Erythroblast (primary cell): ENCODE measurements around the gene PRSS23.
"Not testable (repeated sequence)": the region's sequence is repeated elsewhere in the genome, so short reads cannot be mapped to it uniquely, and the experiment has no call there.

ENCODE experiments used
- DNase-seq, 2 experiments: peaks; one replicate each; lab custom pipeline; 2025; lab: John Stamatoyannopoulos, UW
- GATA1 ChIP-seq: IDR thresholded peaks from 2 replicates; pipeline ENCODE4 v1.6.1; 2011; ENCODE audit warnings: low read depth, mild to moderate bottlenecking, control low read depth, low read length, moderate library complexity
- POLR2A ChIP-seq: IDR thresholded peaks from 2 replicates; pipeline ENCODE4 v1.6.1; 2011; ENCODE audit warnings: mild to moderate bottlenecking, low read length

Gene PRSS23

GRCh38 chr11:86800076-86800959 lies at the start of gene PRSS23:
TSS of gene PRSS23 (plus strand) at chr11:86800542. CDS start at chr11:86807644, 7,102 bp downstream.
- peak; percentile 59 to 61 for DNase-seq
- TF ChIP-seq POLR2A (no peak), GATA1 (no peak)

- TF ChIP-seq POLR2A (no peak), GATA1 (no peak)
- DNase-seq: no peak
Measured at GRCh38 chr11:86753459-86753858, 46.9 kb upstream of the PRSS23 start.

- no peak for DNase-seq
- no peak for TF ChIP-seq POLR2A
- TF ChIP-seq GATA1: no peak
Measured at GRCh38 chr11:86755146-86755545, 45.2 kb upstream of the PRSS23 start.

- TF ChIP-seq GATA1 (no peak), POLR2A (no peak)
- no peak for DNase-seq
Measured at GRCh38 chr11:86758171-86758570, 42.2 kb upstream of the PRSS23 start.

- no peak for TF ChIP-seq POLR2A
- no peak for TF ChIP-seq GATA1
Measured at GRCh38 chr11:86760577-86760976, 39.8 kb upstream of the PRSS23 start.

GRCh38 chr11:86761978-86762377 lies 38.4 kb upstream of the PRSS23 start:
- no peak for TF ChIP-seq POLR2A
- no peak for TF ChIP-seq GATA1
- DNase-seq: peak in 1 of 2 experiments; percentile 12

More at GRCh38 chr11:86760577-86760976, 39.8 kb upstream of the PRSS23 start:
- no peak for DNase-seq

- DNase-seq: no peak
- TF ChIP-seq POLR2A: no peak
Measured at GRCh38 chr11:86765203-86765602, 35.1 kb upstream of the PRSS23 start.

- DNase-seq: no peak
- TF ChIP-seq GATA1 (no peak), POLR2A (no peak)
Measured at GRCh38 chr11:86765878-86766277, 34.5 kb upstream of the PRSS23 start.

- DNase-seq: no peak
- TF ChIP-seq GATA1: no peak
- no peak for TF ChIP-seq POLR2A
Measured at GRCh38 chr11:86769219-86769618, 31.1 kb upstream of the PRSS23 start.

- DNase-seq: not testable (repeated sequence)
Measured at GRCh38 chr11:86770473-86771027, 29.8 kb upstream of the PRSS23 start.

GRCh38 chr11:86772999-86773398 lies 27.3 kb upstream of the PRSS23 start:
- no peak for DNase-seq
- TF ChIP-seq GATA1 (no peak), POLR2A (no peak)

- TF ChIP-seq POLR2A (no peak), GATA1 (no peak)
- no peak for DNase-seq
Measured at GRCh38 chr11:86773513-86774252, 26.7 kb upstream of the PRSS23 start.

GRCh38 chr11:86774417-86774816 lies 25.9 kb upstream of the PRSS23 start:
- TF ChIP-seq POLR2A (no peak), GATA1 (no peak)
- no peak for DNase-seq

GRCh38 chr11:86775361-86775760 lies 25.0 kb upstream of the PRSS23 start:
- no peak for TF ChIP-seq POLR2A
- TF ChIP-seq GATA1: no peak
- no peak for DNase-seq
